Keratinocyte (primary cell): Measurements from ENCODE around the gene CCDC77. TPM values are rescaled to one million over a fixed set of nuclear protein-coding genes. Genes with fewer than 3 reads are reported as not detected.
"Not testable (repeated sequence)": the region's sequence is repeated elsewhere in the genome, so short reads cannot be mapped to it uniquely, and the experiment has no call there.

Experiments
- DNase-seq: peaks from one replicate; pipeline ENCODE4 v3.0.0-alpha.2; 2011; ENCODE audit warnings: low read depth, missing footprints, low spot score
- FAIRE-seq: peaks from 2 replicates; lab custom pipeline; 2011; peaks lifted over from hg19 to GRCh38; lab: Jason Lieb, UNC
- H2AFZ ChIP-seq: 2 replicates; pipeline ENCODE4 v1.6.0; 2012; ENCODE audit warnings: low read length, control low read depth, inconsistent platforms; ENCODE audit not compliant: control insufficient read depth
- H3K27ac ChIP-seq: 2 replicates; pipeline ENCODE4 v1.5.1; 2011; ENCODE audit warnings: low read length; ENCODE audit not compliant: control insufficient read depth, insufficient read depth
- H3K27me3 ChIP-seq: 3 replicates; pipeline ENCODE4 v1.6.0; 2011; ENCODE audit warnings: low read length; ENCODE audit not compliant: control insufficient read depth, insufficient read depth; ENCODE audit errors: extremely low read depth
- H3K36me3 ChIP-seq, 2 experiments: 2 replicates in 1 of 2; 3 replicates in 1 of 2; pipeline ENCODE4 v1.5.1; 2011; ENCODE audit warnings: low read length in 2 of 2, mild to moderate bottlenecking in 1 of 2; ENCODE audit not compliant: control insufficient read depth in 2 of 2, insufficient read depth in 2 of 2; ENCODE audit errors: extremely low read depth in 1 of 2
- H3K4me1 ChIP-seq: 3 replicates; pipeline ENCODE4 v1.5.1; 2011; ENCODE audit warnings: low read length; ENCODE audit not compliant: control insufficient read depth, insufficient read depth; ENCODE audit errors: extremely low read depth
- H3K4me2 ChIP-seq: 3 replicates; pipeline ENCODE4 v1.6.0; 2011; ENCODE audit warnings: low read depth, low read length; ENCODE audit not compliant: control insufficient read depth, insufficient read depth; ENCODE audit errors: extremely low read depth
- H3K4me3 ChIP-seq, 3 experiments: fragments of 200-600 bp in 1 of 3; sonication (generic) in 1 of 3; 2 replicates in 2 of 3; 3 replicates in 1 of 3; pipeline ENCODE4 v1.5.1; 2011 to 2016; ENCODE audit warnings: low read length in 3 of 3, mild to moderate bottlenecking in 3 of 3, control low read depth in 2 of 3, inconsistent platforms in 1 of 3, low read depth in 1 of 3, mixed read lengths in 1 of 3, mixed run types in 1 of 3, moderate library complexity in 1 of 3; ENCODE audit not compliant: control insufficient read depth in 2 of 3, insufficient read depth in 2 of 3; ENCODE audit errors: extremely low read depth in 1 of 3
- H3K79me2 ChIP-seq: 2 replicates; pipeline ENCODE4 v1.6.0; 2012; ENCODE audit warnings: low read length; ENCODE audit not compliant: control insufficient read depth, insufficient read depth
- H3K9ac ChIP-seq: 3 replicates; pipeline ENCODE4 v1.6.0; 2011; ENCODE audit warnings: low read length; ENCODE audit not compliant: control insufficient read depth, insufficient read depth; ENCODE audit errors: extremely low read depth
- H3K9me1 ChIP-seq: 3 replicates; pipeline ENCODE4 v1.6.0; 2011; ENCODE audit warnings: low read length; ENCODE audit not compliant: control insufficient read depth, insufficient read depth; ENCODE audit errors: extremely low read depth
- H3K9me3 ChIP-seq: 2 replicates; pipeline ENCODE4 v1.5.1; 2012; ENCODE audit warnings: low read depth, low read length; ENCODE audit not compliant: control insufficient read depth
- H4K20me1 ChIP-seq: 3 replicates; pipeline ENCODE4 v1.6.0; 2011; ENCODE audit warnings: low read length; ENCODE audit not compliant: control insufficient read depth, insufficient read depth; ENCODE audit errors: extremely low read depth
- CTCF ChIP-seq, 3 experiments: IDR thresholded peaks in 1 of 3; conservative IDR thresholded peaks in 1 of 3; optimal IDR thresholded peaks in 1 of 3; 2 replicates in 2 of 3; 3 replicates in 1 of 3; pipeline versions ENCODE3 to v1.5.1; 2011; ENCODE audit warnings: low read length in 3 of 3, mild to moderate bottlenecking in 3 of 3, moderate library complexity in 2 of 3, control low read depth in 1 of 3, inconsistent platforms in 1 of 3; ENCODE audit not compliant: insufficient read depth in 2 of 3; ENCODE audit errors: extremely low read depth in 1 of 3
- EZH2 ChIP-seq: IDR thresholded peaks from one replicate; pipeline ENCODE4 v1.6.1; 2012; ENCODE audit warnings: inconsistent platforms, mild to moderate bottlenecking, low read length, moderate library complexity
- dilution Hi-C: fragments of 300-500 bp; cut with MboI; formaldehyde crosslinking; loops from one replicate; pipeline ENCODE4 v1.7.0; 2020; ENCODE audit warnings: low sequenced_read_pairs; ENCODE audit not compliant: extremely low pct_ligation_motif_present
- polyA plus RNA-seq, 5 experiments: library from polyadenylated mRNA; depleted of rRNA in 3 of 5; stranded (reverse) in 3 of 5; stranded (forward) in 1 of 5; unstranded in 1 of 5; fragments of >200 nt; gene quantifications; 1 replicate in 1 of 5; 2 replicates in 3 of 5; 3 replicates in 1 of 5; pipeline versions ENCODE4 v1.2.1 to v1.2.3, GENCODE V29; 2011 to 2012; ENCODE audit warnings: missing spikeins in 2 of 5, low read depth in 1 of 5, low replicate concordance in 1 of 5

The CCDC77 gene
- polyA plus RNA-seq, 1 donor (not counting 4 experiments of a cell fraction or from before 2014, with no cell fraction given), result 8.3 TPM

GRCh38 chr12:367972-368371 is 33.5 kb upstream of the CCDC77 start:
- no peak overlapping the region for H3K9ac ChIP-seq
- no peaks in the 10 kb centered on the region for H3K79me2 ChIP-seq
- no peaks in the 10 kb centered on the region for H3K4me1 ChIP-seq
- no peaks in the 10 kb centered on the region for H3K9me1 ChIP-seq
- H3K27me3 ChIP-seq, result no peaks in the 10 kb centered on the region
- FAIRE-seq (no peak), DNase-seq (no peak)
- TF ChIP-seq CTCF (optimal IDR thresholded peaks at IDR 0.05 in 1 of 3, IDR thresholded peaks at IDR 0.05 in 1 of 3, conservative IDR thresholded peaks at IDR 0.05 in 1 of 3; ENCODE audit: extremely low read depth in 1 of 3, insufficient read depth in 2 of 3, low read length in 3 of 3) (no peak), EZH2 (no peak)
- peaks cover 0 to 10% of the 10 kb centered on the region in 2 experiments for H3K36me3 ChIP-seq
- no peaks in the 10 kb centered on the region for H4K20me1 ChIP-seq
- dilution Hi-C loops, result no loop called here
- H3K9me3 ChIP-seq, result no peaks in the 10 kb centered on the region
- no peak overlapping the region for H2AFZ ChIP-seq
- no peak overlapping the region for H3K4me3 ChIP-seq
- H3K4me2 ChIP-seq, result no peak overlapping the region
- H3K27ac ChIP-seq, result no peak overlapping the region

GRCh38 chr12:370739-371485 is 30.5 kb upstream of the CCDC77 start:
- DNase-seq, FAIRE-seq, H3K9me3 ChIP-seq, H3K4me2 ChIP-seq, dilution Hi-C loops, H2AFZ ChIP-seq, H3K79me2 ChIP-seq, H3K27ac ChIP-seq, H3K4me1 ChIP-seq, H4K20me1 ChIP-seq, H3K36me3 ChIP-seq, H3K9ac ChIP-seq, H3K27me3 ChIP-seq, H3K9me1 ChIP-seq, H3K4me3 ChIP-seq: not testable (repeated sequence)
